Endothelial cell of umbilical vein (primary cell): ENCODE results near the gene MAP3K15. TPM values are rescaled to one million over a fixed set of nuclear protein-coding genes. Genes with fewer than 3 reads are reported as not detected.

Experiments
- BruUV-seq: library from RNA; stranded (reverse); fragments of 400-500 nt; replicated peaks from 2 replicates; lab custom pipeline; 2021; lab: Mats Ljungman, UMichigan
- CTCF ChIA-PET: fragments of 300-600, 350-600 bp; sonication (Branson Sonifier 250); formaldehyde crosslinking; loops from one replicate; lab custom pipeline; 2021; ENCODE audit warnings: antibody characterized with exemption, inconsistent platforms; lab: Charles Lee
- POLR2A ChIA-PET: fragments of 300-600, 350-600 bp; sonication (Branson Sonifier 250); formaldehyde crosslinking; loops from one replicate; lab custom pipeline; 2021; ENCODE audit warnings: antibody characterized with exemption, inconsistent platforms; lab: Charles Lee
- DNase-seq: peaks from one replicate; pipeline ENCODE4 v3.0.0-alpha.2; 2011; ENCODE audit warnings: low read depth, low spot score
- FAIRE-seq: peaks from 2 replicates; lab custom pipeline; 2011; peaks lifted over from hg19 to GRCh38; lab: Jason Lieb, UNC
- H2AFZ ChIP-seq: 2 replicates; pipeline ENCODE4 v1.6.0; 2012; ENCODE audit warnings: low read depth, low read length, control low read depth, inconsistent platforms
- H3K27ac ChIP-seq: 2 replicates; pipeline ENCODE4 v1.5.1; 2011; ENCODE audit warnings: low read depth, mild to moderate bottlenecking, control low read depth, low read length, moderate library complexity; ENCODE audit not compliant: insufficient read depth
- H3K27me3 ChIP-seq, 2 experiments: 2 replicates each; pipeline versions ENCODE4 v1.6.0 to v1.6.1; 2011; ENCODE audit warnings: low read length in 2 of 2, mixed read lengths in 1 of 2; ENCODE audit not compliant: control insufficient read depth in 2 of 2, insufficient read depth in 2 of 2
- H3K36me3 ChIP-seq, 2 experiments: 2 replicates in 1 of 2; 3 replicates in 1 of 2; pipeline ENCODE4 v1.5.1; 2011; ENCODE audit warnings: low read length in 2 of 2, mild to moderate bottlenecking in 1 of 2, moderate library complexity in 1 of 2; ENCODE audit not compliant: control insufficient read depth in 2 of 2, insufficient read depth in 2 of 2; ENCODE audit errors: extremely low read depth in 1 of 2
- H3K4me1 ChIP-seq: 3 replicates; pipeline ENCODE4 v1.5.1; 2011; ENCODE audit warnings: mild to moderate bottlenecking, low read length; ENCODE audit not compliant: control insufficient read depth, insufficient read depth; ENCODE audit errors: extremely low read depth
- H3K4me2 ChIP-seq: 2 replicates; pipeline ENCODE4 v1.6.1; 2011; ENCODE audit warnings: low read length, control low read depth, mixed read lengths; ENCODE audit not compliant: insufficient read depth
- H3K4me3 ChIP-seq, 3 experiments: fragments of 200-600 bp in 1 of 3; sonication (generic), shearing (Covaris generic) in 1 of 3; replicated peaks in 1 of 3; 2 replicates each; pipeline ENCODE4 v1.5.1; 2011 to 2016; ENCODE audit warnings: control low read depth in 3 of 3, low read length in 3 of 3, mild to moderate bottlenecking in 2 of 3, inconsistent platforms in 1 of 3, low read depth in 1 of 3, moderate library complexity in 1 of 3; ENCODE audit not compliant: insufficient read depth in 1 of 3
- H3K79me2 ChIP-seq: 2 replicates; pipeline ENCODE4 v1.6.0; 2012; ENCODE audit warnings: low read length, inconsistent platforms; ENCODE audit not compliant: control insufficient read depth, insufficient read depth
- H3K9ac ChIP-seq: replicated peaks from 2 replicates; pipeline ENCODE3; 2011; ENCODE audit warnings: low read length, control low read depth; ENCODE audit not compliant: insufficient read depth; ENCODE audit errors: extremely low read depth
- H3K9me1 ChIP-seq: replicated peaks from 3 replicates; pipeline ENCODE4 v1.6.0; 2011; ENCODE audit warnings: mild to moderate bottlenecking, low read length; ENCODE audit not compliant: control insufficient read depth, insufficient read depth; ENCODE audit errors: extremely low read depth
- H3K9me3 ChIP-seq: replicated peaks from 2 replicates; pipeline ENCODE4 v1.5.1; 2012; ENCODE audit warnings: low read length, inconsistent platforms; ENCODE audit not compliant: control insufficient read depth, insufficient read depth
- H4K20me1 ChIP-seq: replicated peaks from 2 replicates; pipeline ENCODE3; 2011; ENCODE audit warnings: mild to moderate bottlenecking, low read length; ENCODE audit not compliant: control insufficient read depth, insufficient read depth; ENCODE audit errors: extremely low read depth
- CTCF ChIP-seq, 2 donors: IDR thresholded peaks; 1 replicate in 1 of 2; 2 replicates in 1 of 2; pipeline ENCODE4 v1.5.1; 2011; ENCODE audit warnings: low read length in 2 of 2, mild to moderate bottlenecking in 2 of 2, moderate library complexity in 2 of 2, control low read depth in 1 of 2, inconsistent platforms in 1 of 2, low read depth in 1 of 2; ENCODE audit not compliant: insufficient read depth in 1 of 2; ENCODE audit errors: extremely low read depth in 1 of 2
- EZH2 ChIP-seq: IDR thresholded peaks from 2 replicates; pipeline ENCODE4 v1.6.1; 2012; ENCODE audit warnings: borderline replicate concordance, low read depth, mild to moderate bottlenecking, moderate library complexity, low read length, inconsistent platforms; ENCODE audit not compliant: severe bottlenecking
- FOS ChIP-seq: IDR thresholded peaks from 2 replicates; pipeline ENCODE4 v1.6.1; 2011; ENCODE audit warnings: mild to moderate bottlenecking, low read length, moderate library complexity, borderline replicate concordance; ENCODE audit not compliant: insufficient read depth
- GATA2 ChIP-seq: IDR thresholded peaks from 2 replicates; pipeline ENCODE4 v1.7.0; 2011; ENCODE audit warnings: low read depth, mild to moderate bottlenecking, moderate library complexity, mixed read lengths, low read length; ENCODE audit not compliant: insufficient read length, insufficient read depth
- POLR2AphosphoS5 ChIP-seq: IDR thresholded peaks from 2 replicates; pipeline ENCODE4 v1.6.1; 2012; ENCODE audit warnings: low read depth, mild to moderate bottlenecking, control low read depth, low read length, moderate library complexity; ENCODE audit not compliant: insufficient read depth
- dilution Hi-C: fragments of 300-500 bp; cut with MboI; formaldehyde crosslinking; loops from one replicate; pipeline ENCODE4 v1.15.0; 2019; ENCODE audit warnings: low sequenced_read_pairs; ENCODE audit not compliant: extremely low pct_ligation_motif_present
- intact Hi-C: fragments of 100-400 bp; cut with micrococcal nuclease; formaldehyde crosslinking; loops from one replicate; pipeline ENCODE4 v1.10.0; 2022
- polyA plus RNA-seq, 4 experiments: library from polyadenylated mRNA; depleted of rRNA in 3 of 4; stranded (reverse) in 3 of 4; unstranded in 1 of 4; fragments of >200 nt; gene quantifications; 2 replicates each; pipeline versions ENCODE4 v1.2.1 to v1.2.3, GENCODE V29; 2011 to 2012; ENCODE audit warnings: missing spikeins in 1 of 4
- total RNA-seq: library from RNA; stranded (reverse); gene quantifications from 2 replicates; pipeline ENCODE4 v1.2.3, GENCODE V29; 2021

The MAP3K15 gene
- total and polyA plus RNA-seq, 2 donors (not counting 3 experiments of a cell fraction or from before 2014, with no cell fraction given), result 0.01 to 0.09 TPM

- no peak overlapping the region for H3K4me2 ChIP-seq
- peaks cover 32% of the 10 kb centered on the region for H3K79me2 ChIP-seq
- no peak for DNase-seq
- POLR2A ChIA-PET, result no interaction called here
- peaks cover 7% of the 10 kb centered on the region for H3K4me1 ChIP-seq
- H4K20me1 ChIP-seq, result no peaks in the 10 kb centered on the region
- intact Hi-C loops (no loop called here), dilution Hi-C loops (loop anchor here (25.0 kb wide), 1 partner anchor 937 kb away; no protein-coding TSS in a partner anchor)
- no peak overlapping the region for H3K27ac ChIP-seq
- no peak overlapping the region for H2AFZ ChIP-seq
- peaks cover 4 to 6% of the 10 kb centered on the region in 2 experiments for H3K36me3 ChIP-seq
- H3K4me3 ChIP-seq, result no peak overlapping the region
- H3K9ac ChIP-seq, result no peak overlapping the region
- CTCF ChIA-PET, result no interaction called here
- BruUV-seq, result no TSS peak
- no peaks in the 10 kb centered on the region for H3K9me1 ChIP-seq
- TF ChIP-seq EZH2 (no peak), CTCF (IDR thresholded peaks at IDR 0.05; ENCODE audit: extremely low read depth in 1 of 2, insufficient read depth in 1 of 2, low read depth in 1 of 2, low read length in 2 of 2) (no peak), POLR2AphosphoS5 (no peak), GATA2 (no peak), FOS (no peak)
- no peaks in the 10 kb centered on the region for H3K9me3 ChIP-seq
- no peak for FAIRE-seq
- H3K27me3 ChIP-seq, result no peaks in the 10 kb centered on the region
Measured at GRCh38 chrX:19349264-19349663, 166.0 kb downstream of the MAP3K15 start.
